T1000 (cell line): ENCODE data around the gene MAST1.
A peak's percentile ranks its signal among the peaks of the same experiment; 100 is the strongest.
"Not testable (repeated sequence)": the region's sequence is repeated elsewhere in the genome, so short reads cannot be mapped to it uniquely, and the experiment has no call there.

Experiments
- DNase-seq: peaks from one replicate; lab custom pipeline; 2025; ENCODE audit warnings: mixed read lengths; lab: John Stamatoyannopoulos, UW

The MAST1 gene

GRCh38 chr19:12840091-12841079, 2.1 kb downstream of the MAST1 start:
- DNase-seq, result peak; percentile 66

GRCh38 chr19:12841094-12841493, 2.8 kb downstream of the MAST1 start:
- DNase-seq, result peak; percentile 13

GRCh38 chr19:12842511-12842910, 4.2 kb downstream of the MAST1 start:
- no peak for DNase-seq

- no peak for DNase-seq
Measured at GRCh38 chr19:12843328-12843727, 5.0 kb downstream of the MAST1 start.

GRCh38 chr19:12843999-12844732, 5.9 kb downstream of the MAST1 start:
- no peak for DNase-seq

GRCh38 chr19:12846613-12847012, 8.3 kb downstream of the MAST1 start:
- not testable (repeated sequence) for DNase-seq

- peak; percentile 86 for DNase-seq
Measured at GRCh38 chr19:12847159-12848139, 9.1 kb downstream of the MAST1 start.

GRCh38 chr19:12856653-12857052, 18.3 kb downstream of the MAST1 start:
- DNase-seq, result no peak

GRCh38 chr19:12858041-12858928, 20.0 kb downstream of the MAST1 start:
- DNase-seq, result no peak

- no peak for DNase-seq
Measured at GRCh38 chr19:12859546-12859945, 21.2 kb downstream of the MAST1 start.

GRCh38 chr19:12864143-12864542, 25.8 kb downstream of the MAST1 start:
- no peak for DNase-seq

- DNase-seq, result no peak
Measured at GRCh38 chr19:12864721-12865715, 26.7 kb downstream of the MAST1 start.

- DNase-seq, result no peak
Measured at GRCh38 chr19:12865746-12866415, 27.6 kb downstream of the MAST1 start.

GRCh38 chr19:12866416-12867119, 28.3 kb downstream of the MAST1 start:
- no peak for DNase-seq

- DNase-seq, result no peak
Measured at GRCh38 chr19:12867120-12868099, 29.1 kb downstream of the MAST1 start.

- DNase-seq, result no peak
Measured at GRCh38 chr19:12868540-12869112, 30.3 kb downstream of the MAST1 start.

GRCh38 chr19:12871681-12872080, 33.4 kb downstream of the MAST1 start:
- DNase-seq, result no peak
